WERI-Rb-1 (cell line): ENCODE results near the gene GRIK4.

Experiments used
- DNase-seq: peaks from one replicate; pipeline ENCODE4 v3.0.0-alpha.2; 2020
- H3K27ac ChIP-seq: fragments of 250-450 bp; sonication (Bioruptor Pico); 2 replicates; pipeline ENCODE4 v1.5.1; 2020; ENCODE audit warnings: mild to moderate bottlenecking, moderate library complexity
- H3K27me3 ChIP-seq: fragments of 250-450 bp; sonication (Bioruptor Pico); 2 replicates; pipeline ENCODE4 v1.5.1; 2021; ENCODE audit warnings: mild to moderate bottlenecking, low read depth, moderate library complexity; ENCODE audit not compliant: insufficient read depth, severe bottlenecking
- H3K36me3 ChIP-seq: fragments of 250-450 bp; sonication (Bioruptor Pico); 2 replicates; pipeline ENCODE4 v1.5.1; 2020; ENCODE audit warnings: mild to moderate bottlenecking, moderate library complexity
- H3K4me3 ChIP-seq: 2 replicates; pipeline ENCODE4 v1.5.1; 2011; ENCODE audit warnings: low read depth, mild to moderate bottlenecking, control low read depth, low read length
- H3K9me3 ChIP-seq: fragments of 250-450 bp; sonication (Bioruptor Pico); 2 replicates; pipeline ENCODE4 v1.5.1; 2021; ENCODE audit warnings: mild to moderate bottlenecking, moderate library complexity; ENCODE audit not compliant: severe bottlenecking
- CTCF ChIP-seq: IDR thresholded peaks from 2 replicates; pipeline ENCODE4 v1.5.1; 2011; ENCODE audit warnings: low read depth, mild to moderate bottlenecking, control low read depth, inconsistent platforms, low read length

Gene GRIK4

GRCh38 chr11:121035780-121036179 is 524.2 kb downstream of the GRIK4 start:
- no peaks in the 10 kb centered on the region for H3K27me3 ChIP-seq
- H3K9me3 ChIP-seq, result no peaks in the 10 kb centered on the region
- no peak for DNase-seq
- H3K4me3 ChIP-seq, result no peak overlapping the region
- no peak for TF ChIP-seq CTCF
- H3K27ac ChIP-seq, result no peak overlapping the region
- no peaks in the 10 kb centered on the region for H3K36me3 ChIP-seq

GRCh38 chr11:121037016-121037415 is 525.5 kb downstream of the GRIK4 start:
- Histone ChIP-seq H3K27me3 (no peaks in the 10 kb centered on the region), H3K36me3 (no peaks in the 10 kb centered on the region), H3K27ac (no peak overlapping the region), H3K9me3 (no peaks in the 10 kb centered on the region), H3K4me3 (no peak overlapping the region)
- TF ChIP-seq CTCF, result no peak
- DNase-seq, result no peak
